IMR-90 (cell line): ENCODE results near the gene MNT. TPM values are rescaled to one million over a fixed set of nuclear protein-coding genes. Genes with fewer than 3 reads are reported as not detected.

Source experiments
- ATAC-seq: fragments of 200-7000 bp; cut with Tn5 transposase; 2 replicates; pipeline ENCODE4 v1.9.1; 2020; ENCODE audit warnings: low read depth, mild to moderate bottlenecking, moderate library complexity
- BruUV-seq: library from RNA; stranded (reverse); fragments of 400-500 nt; replicated peaks from 2 replicates; lab custom pipeline; 2021; lab: Mats Ljungman, UMichigan
- CTCF ChIA-PET: fragments of 300-600 bp; formaldehyde crosslinking; extraction: SDS; loops from one replicate; lab custom pipeline; 2021; ENCODE audit warnings: antibody characterized with exemption; lab: Yijun Ruan, JAX
- POLR2A ChIA-PET: fragments of 300-600 bp; sonication (Branson Sonifier 250); formaldehyde crosslinking; loops from one replicate; lab custom pipeline; 2022; ENCODE audit warnings: antibody characterized with exemption; ENCODE audit not compliant: unreplicated experiment; lab: Charles Lee
- DNase-seq: peaks from one replicate; pipeline ENCODE4 v3.0.0; 2013
- H2AFZ ChIP-seq: replicated peaks from 2 replicates; pipeline ENCODE3; 2013; ENCODE audit warnings: low read length, mild to moderate bottlenecking; ENCODE audit not compliant: poor library complexity
- H2AK5ac ChIP-seq: 2 replicates; pipeline ENCODE4 v1.6.1; 2013; ENCODE audit warnings: low read depth, low read length, inconsistent platforms
- H2AK9ac ChIP-seq: replicated peaks from 2 replicates; pipeline ENCODE3; 2013; ENCODE audit warnings: mild to moderate bottlenecking, low read depth, low read length, moderate library complexity; ENCODE audit not compliant: poor library complexity
- H2BK120ac ChIP-seq: 2 replicates; pipeline ENCODE4 v1.6.1; 2013; ENCODE audit warnings: low read depth, low read length, inconsistent platforms
- H2BK15ac ChIP-seq: 3 replicates; pipeline ENCODE4 v1.6.1; 2013; ENCODE audit warnings: low read depth, low read length, inconsistent platforms
- H2BK20ac ChIP-seq: 2 replicates; pipeline ENCODE4 v1.6.1; 2013; ENCODE audit warnings: low read depth, mild to moderate bottlenecking, inconsistent platforms, low read length, moderate library complexity
- H2BK5ac ChIP-seq: 2 replicates; pipeline ENCODE4 v1.6.1; 2013; ENCODE audit warnings: mild to moderate bottlenecking, low read depth, low read length, inconsistent platforms; ENCODE audit not compliant: poor library complexity, severe bottlenecking
- H3K14ac ChIP-seq: replicated peaks from 2 replicates; pipeline ENCODE4 v1.6.1; 2013; ENCODE audit warnings: low read depth, low read length, inconsistent platforms
- H3K18ac ChIP-seq: 2 replicates; pipeline ENCODE4 v1.6.1; 2013; ENCODE audit warnings: low read depth, low read length, control low read depth
- H3K23ac ChIP-seq: 2 replicates; pipeline ENCODE4 v1.6.1; 2013; ENCODE audit warnings: low read depth, low read length, inconsistent platforms
- H3K27ac ChIP-seq: 2 replicates; pipeline ENCODE4 v1.5.1; 2013; ENCODE audit warnings: mild to moderate bottlenecking, control low read depth, low read length; ENCODE audit not compliant: insufficient read depth
- H3K27me3 ChIP-seq: 2 replicates; pipeline ENCODE4 v1.6.1; 2013; ENCODE audit warnings: low read length; ENCODE audit not compliant: control insufficient read depth, insufficient read depth
- H3K36me3 ChIP-seq: 2 replicates; pipeline ENCODE4 v1.6.1; 2013; ENCODE audit warnings: low read length, mixed read lengths; ENCODE audit not compliant: control insufficient read depth, insufficient read depth
- H3K4ac ChIP-seq: 2 replicates; pipeline ENCODE4 v1.6.1; 2013; ENCODE audit warnings: low read depth, low read length, inconsistent platforms
- H3K4me1 ChIP-seq: 2 replicates; pipeline ENCODE4 v1.6.1; 2013; ENCODE audit warnings: low read length, mixed read lengths; ENCODE audit not compliant: control insufficient read depth, insufficient read depth
- H3K4me2 ChIP-seq: 2 replicates; pipeline ENCODE4 v1.6.1; 2013; ENCODE audit warnings: low read depth, mild to moderate bottlenecking, control low read depth, low read length, moderate library complexity
- H3K4me3 ChIP-seq: 2 replicates; pipeline ENCODE4 v1.5.1; 2013; ENCODE audit warnings: low read depth, mild to moderate bottlenecking, control low read depth, low read length, moderate library complexity; ENCODE audit not compliant: insufficient read depth
- H3K56ac ChIP-seq: 2 replicates; pipeline ENCODE4 v1.6.1; 2013; ENCODE audit warnings: low read length, inconsistent platforms; ENCODE audit not compliant: insufficient read depth; ENCODE audit errors: extremely low read depth
- H3K79me1 ChIP-seq, 2 experiments: 2 replicates each; pipeline ENCODE4 v1.6.1; 2013; ENCODE audit warnings: low read length in 2 of 2, inconsistent platforms in 1 of 2, low read depth in 1 of 2
- H3K9ac ChIP-seq: 2 replicates; pipeline ENCODE4 v1.6.1; 2013; ENCODE audit warnings: low read depth, low read length, control low read depth
- H3K9me1 ChIP-seq: 2 replicates; pipeline ENCODE4 v1.6.1; 2013; ENCODE audit warnings: low read length, inconsistent platforms; ENCODE audit not compliant: insufficient read depth
- H3K9me3 ChIP-seq: 2 replicates; pipeline ENCODE4 v1.6.1; 2013; ENCODE audit warnings: low read length; ENCODE audit not compliant: control insufficient read depth, insufficient read depth
- H4K20me1 ChIP-seq: 2 replicates; pipeline ENCODE4 v1.6.1; 2013; ENCODE audit warnings: low read length, inconsistent platforms; ENCODE audit not compliant: insufficient read depth
- H4K5ac ChIP-seq: 2 replicates; pipeline ENCODE4 v1.6.1; 2013; ENCODE audit warnings: mild to moderate bottlenecking, low read depth, low read length, control low read depth
- H4K8ac ChIP-seq, 2 experiments: 2 replicates each; pipeline ENCODE4 v1.6.1; 2013; ENCODE audit warnings: low read depth in 2 of 2, low read length in 2 of 2, control low read depth in 1 of 2, inconsistent platforms in 1 of 2
- H4K91ac ChIP-seq: 2 replicates; pipeline ENCODE4 v1.6.1; 2013; ENCODE audit warnings: low read depth, low read length, inconsistent platforms; ENCODE audit not compliant: insufficient read depth
- NFE2L2 ChIP-seq: fragments of 150-350 bp; IDR thresholded peaks from 2 replicates; pipeline ENCODE4 v1.6.1; 2016; ENCODE audit warnings: low read depth, mild to moderate bottlenecking, low read length
- WGBS, 2 experiments: methylation state at CpG; one replicate each; pipeline versions ENCODE4 v1.1.5 to v1.1.7; 2013; ENCODE audit warnings: missing lambda C conversion rate in 2 of 2; ENCODE audit not compliant: insufficient read length in 1 of 2; ENCODE audit errors: extremely low coverage in 2 of 2; 5-methylcytosine and 5-hydroxymethylcytosine counted together
- dilution Hi-C: fragments of 300-500 bp; cut with HindIII; formaldehyde crosslinking; loops from one replicate; pipeline ENCODE4 v1.14.3; 2018; ENCODE audit warnings: low sequenced_read_pairs; ENCODE audit not compliant: unreplicated experiment
- in situ Hi-C: fragments of 300-500 bp; cut with MboI; formaldehyde crosslinking; loops from 3 replicates; pipeline ENCODE4 v1.14.3; 2019; ENCODE audit warnings: low sequenced_read_pairs, inconsistent platforms, mixed read lengths
- intact Hi-C: fragments of 100-400 bp; cut with micrococcal nuclease; formaldehyde crosslinking; loops from 2 replicates; pipeline ENCODE4 v1.10.0; 2022
- polyA plus RNA-seq, 3 experiments: library from polyadenylated mRNA; depleted of rRNA; stranded (reverse); fragments of >200 nt; gene quantifications; 2 replicates each; pipeline ENCODE4 v1.2.3, GENCODE V29; 2012; ENCODE audit warnings: low replicate concordance in 1 of 3
- total RNA-seq: library from RNA; depleted of rRNA; stranded (reverse); fragments of >200 nt; gene quantifications from 2 replicates; pipeline ENCODE4 v1.2.3, GENCODE V29; 2012

Gene MNT
- total and polyA plus RNA-seq, 2 of the 4 experiments (the other 2 are of a cell fraction): 1.4 to 8.3 TPM

GRCh38 chr17:2363318-2363717 is 37.5 kb downstream of the MNT start:
- dilution Hi-C loops: no loop called here
- POLR2A ChIA-PET: interaction anchor here (0.7 kb wide), 1 partner anchor 30 kb away, joined by 3 read pairs; no protein-coding TSS in a partner anchor
- no peak for TF ChIP-seq NFE2L2

More at GRCh38 chr17:2363318-2363717, 37.5 kb downstream of the MNT start:
- Histone ChIP-seq H2AK5ac (no peak overlapping the region), H3K27ac (no peak overlapping the region), H3K23ac (no peak overlapping the region), H2BK20ac (no peak overlapping the region), H2BK5ac (no peak overlapping the region), H2AFZ (no peak overlapping the region), H3K14ac (no peak overlapping the region), H3K4ac (no peak overlapping the region), H4K5ac (no peak overlapping the region), H2BK15ac (no peak overlapping the region), H3K9me3 (no peaks in the 10 kb centered on the region), H3K4me1 (peaks cover 6% of the 10 kb centered on the region), H3K27me3 (no peaks in the 10 kb centered on the region), H2AK9ac (no peak overlapping the region), H3K4me3 (no peak overlapping the region), H3K4me2 (no peak overlapping the region), H3K18ac (no peak overlapping the region), H2BK120ac (no peak overlapping the region), H3K9me1 (peaks cover 15% of the 10 kb centered on the region), H3K56ac (no peak overlapping the region), H3K9ac (no peak overlapping the region), H4K20me1 (peaks cover 24% of the 10 kb centered on the region), H3K79me1 (peaks cover 0 to 8% of the 10 kb centered on the region in 2 experiments; a peak in 1 of 4 replicates), H4K8ac (no peak overlapping the region), H4K91ac (no peak overlapping the region), H3K36me3 (peaks cover 44% of the 10 kb centered on the region)
- intact Hi-C loops (no loop called here), in situ Hi-C loops (no loop called here)
- ATAC-seq (no peak), DNase-seq (no peak)
- WGBS, 2 experiments: 96% methylated on average over 11 of the region's 21 CpGs; no CpG with 5 or more reads in 1 of the 2 experiments
- CTCF ChIA-PET: no interaction called here
- BruUV-seq: no TSS peak
